BE2C (cell line): ENCODE results near the gene TRAF5. TPM values are rescaled to one million over a fixed set of nuclear protein-coding genes. Genes with fewer than 3 reads are reported as not detected.

Source experiments
- DNase-seq: peaks from one replicate; pipeline ENCODE4 v3.0.0-alpha.2; 2020
- H3K27me3 ChIP-seq: fragments of 250-450 bp; sonication (Bioruptor Pico); 2 replicates; pipeline ENCODE4 v1.5.1; 2020; ENCODE audit warnings: mild to moderate bottlenecking
- H3K36me3 ChIP-seq: fragments of 250-450 bp; sonication (Bioruptor Pico); 2 replicates; pipeline ENCODE4 v1.5.1; 2020; ENCODE audit warnings: mild to moderate bottlenecking
- H3K4me1 ChIP-seq: fragments of 250-450 bp; sonication (Bioruptor Pico); 2 replicates; pipeline ENCODE4 v1.5.1; 2020
- H3K4me3 ChIP-seq: 2 replicates; pipeline ENCODE4 v1.5.1; 2011; ENCODE audit warnings: low read depth, low read length
- H3K9me3 ChIP-seq: fragments of 250-450 bp; sonication (Bioruptor Pico); 2 replicates; pipeline ENCODE4 v1.5.1; 2020
- polyA plus RNA-seq: library from polyadenylated mRNA; unstranded; fragments of >200 nt; gene quantifications from one replicate; pipeline ENCODE4 v1.2.1, GENCODE V29; 2012; ENCODE audit warnings: low read depth, missing spikeins; ENCODE audit not compliant: insufficient read length, insufficient read depth
- TF ChIP-seq, protein P1 (sequence below): IDR thresholded peaks from 2 replicates; pipeline ENCODE4 v1.5.1; 2012; ENCODE audit warnings: mild to moderate bottlenecking, low read depth, low read length

TRAF5 gene, protein sequence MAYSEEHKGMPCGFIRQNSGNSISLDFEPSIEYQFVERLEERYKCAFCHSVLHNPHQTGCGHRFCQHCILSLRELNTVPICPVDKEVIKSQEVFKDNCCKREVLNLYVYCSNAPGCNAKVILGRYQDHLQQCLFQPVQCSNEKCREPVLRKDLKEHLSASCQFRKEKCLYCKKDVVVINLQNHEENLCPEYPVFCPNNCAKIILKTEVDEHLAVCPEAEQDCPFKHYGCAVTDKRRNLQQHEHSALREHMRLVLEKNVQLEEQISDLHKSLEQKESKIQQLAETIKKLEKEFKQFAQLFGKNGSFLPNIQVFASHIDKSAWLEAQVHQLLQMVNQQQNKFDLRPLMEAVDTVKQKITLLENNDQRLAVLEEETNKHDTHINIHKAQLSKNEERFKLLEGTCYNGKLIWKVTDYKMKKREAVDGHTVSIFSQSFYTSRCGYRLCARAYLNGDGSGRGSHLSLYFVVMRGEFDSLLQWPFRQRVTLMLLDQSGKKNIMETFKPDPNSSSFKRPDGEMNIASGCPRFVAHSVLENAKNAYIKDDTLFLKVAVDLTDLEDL
- 10.9 TPM for polyA plus RNA-seq

DNA sequence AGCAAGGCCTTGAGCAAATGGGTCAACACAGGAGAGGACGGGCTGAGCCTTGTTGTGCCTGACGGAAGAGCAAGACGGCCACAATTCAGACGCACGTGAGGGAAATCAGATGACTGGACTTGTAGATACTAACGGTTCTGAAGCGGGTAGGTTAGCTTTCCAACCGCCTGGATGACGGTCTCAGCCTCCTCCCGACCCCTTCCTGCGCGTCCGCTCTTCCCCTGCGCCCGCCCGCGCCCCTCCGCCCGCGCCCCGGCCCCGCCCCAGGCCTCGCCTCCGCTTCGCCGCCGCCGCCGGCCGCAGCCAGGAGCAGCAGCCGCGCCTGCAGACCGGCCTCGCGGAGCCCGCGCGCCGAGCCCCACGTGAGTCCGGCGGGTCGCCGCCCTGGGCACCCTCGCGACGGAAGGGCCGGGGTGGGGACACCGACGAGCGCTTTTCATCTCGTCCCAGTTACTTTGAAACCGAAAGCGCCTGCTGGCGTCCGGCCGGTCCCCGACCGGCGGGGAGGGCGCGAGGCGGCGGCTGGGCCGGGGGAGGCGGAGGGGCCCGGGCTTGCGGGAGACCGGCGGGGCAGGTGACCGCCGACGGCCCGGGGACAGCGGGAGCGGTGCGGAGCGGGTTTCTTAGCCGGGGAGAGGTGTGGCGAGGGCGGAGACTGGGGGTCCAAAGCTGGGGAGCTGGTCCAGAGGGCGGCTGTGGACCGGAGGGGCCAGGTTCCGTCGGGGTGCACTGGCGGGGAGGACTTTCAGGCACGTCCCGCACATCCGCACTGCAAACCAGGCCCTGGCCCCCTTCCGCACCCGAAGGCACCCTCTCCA lies at the start of gene TRAF5:
Gene TRAF5, plus strand, starts transcription at position 306 of the 818 bp plus-strand sequence. CDS start 26,407 bp downstream, outside the sequence.
- H3K36me3 ChIP-seq, result no peaks in the 10 kb centered on the region
- H3K9me3 ChIP-seq, result no peaks in the 10 kb centered on the region
- TF ChIP-seq, protein P1, sequence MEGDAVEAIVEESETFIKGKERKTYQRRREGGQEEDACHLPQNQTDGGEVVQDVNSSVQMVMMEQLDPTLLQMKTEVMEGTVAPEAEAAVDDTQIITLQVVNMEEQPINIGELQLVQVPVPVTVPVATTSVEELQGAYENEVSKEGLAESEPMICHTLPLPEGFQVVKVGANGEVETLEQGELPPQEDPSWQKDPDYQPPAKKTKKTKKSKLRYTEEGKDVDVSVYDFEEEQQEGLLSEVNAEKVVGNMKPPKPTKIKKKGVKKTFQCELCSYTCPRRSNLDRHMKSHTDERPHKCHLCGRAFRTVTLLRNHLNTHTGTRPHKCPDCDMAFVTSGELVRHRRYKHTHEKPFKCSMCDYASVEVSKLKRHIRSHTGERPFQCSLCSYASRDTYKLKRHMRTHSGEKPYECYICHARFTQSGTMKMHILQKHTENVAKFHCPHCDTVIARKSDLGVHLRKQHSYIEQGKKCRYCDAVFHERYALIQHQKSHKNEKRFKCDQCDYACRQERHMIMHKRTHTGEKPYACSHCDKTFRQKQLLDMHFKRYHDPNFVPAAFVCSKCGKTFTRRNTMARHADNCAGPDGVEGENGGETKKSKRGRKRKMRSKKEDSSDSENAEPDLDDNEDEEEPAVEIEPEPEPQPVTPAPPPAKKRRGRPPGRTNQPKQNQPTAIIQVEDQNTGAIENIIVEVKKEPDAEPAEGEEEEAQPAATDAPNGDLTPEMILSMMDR, result no peak
- H3K27me3 ChIP-seq, result no peaks in the 10 kb centered on the region
- peak within 1 kb of the TSS; percentile 86 for H3K4me3 ChIP-seq
- DNase-seq, result peak; percentile 80
- H3K4me1 ChIP-seq, result peaks cover 8% of the 10 kb centered on the region

DNA sequence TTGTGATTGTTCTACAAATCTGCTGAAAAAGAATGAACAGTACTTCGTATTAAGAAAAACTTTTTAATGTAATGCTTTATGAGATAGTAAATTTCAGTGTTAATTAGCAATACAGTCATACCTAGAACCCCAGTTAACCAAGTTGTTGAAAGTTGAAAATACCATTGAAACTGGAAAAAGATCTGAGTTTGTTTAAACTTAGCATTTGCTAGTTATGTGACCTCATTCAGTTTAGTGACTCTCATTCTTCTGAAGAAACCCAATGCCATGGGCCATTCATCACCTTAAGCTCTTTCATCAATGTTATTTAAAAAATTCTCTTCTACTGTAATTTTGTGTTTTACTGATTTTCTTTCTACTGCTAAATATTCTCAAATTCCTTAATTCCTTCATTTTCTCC lies 47.3 kb upstream of the TRAF5 start:
- peaks cover 5% of the 10 kb centered on the region for H3K4me1 ChIP-seq
- TF ChIP-seq, protein P1, result no peak
- peaks cover 58% of the 10 kb centered on the region for H3K36me3 ChIP-seq
- H3K4me3 ChIP-seq, result no peak overlapping the region
- no peak for DNase-seq
- H3K27me3 ChIP-seq, result no peaks in the 10 kb centered on the region
- H3K9me3 ChIP-seq, result no peaks in the 10 kb centered on the region

DNA sequence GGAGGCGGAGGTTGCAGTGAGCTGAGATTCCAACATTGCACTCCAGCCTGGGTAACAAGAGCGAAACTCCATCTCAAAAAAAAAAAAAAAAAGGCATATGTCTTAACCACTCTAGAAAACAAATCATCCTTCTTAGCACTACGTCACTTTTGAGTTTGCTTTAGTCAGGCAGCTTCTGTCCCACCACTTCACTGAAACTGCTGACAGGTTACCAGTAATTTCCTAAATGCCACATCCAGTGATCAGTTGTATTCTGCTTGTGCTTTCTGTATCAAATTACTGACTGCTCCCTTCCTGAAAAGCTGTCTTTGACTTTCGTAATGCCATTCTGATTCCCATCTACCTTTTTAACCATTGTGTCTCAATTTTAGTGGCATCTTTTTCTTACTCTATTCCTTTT lies 45.7 kb upstream of the TRAF5 start:
- Histone ChIP-seq H3K27me3 (no peaks in the 10 kb centered on the region), H3K9me3 (no peaks in the 10 kb centered on the region), H3K4me3 (no peak overlapping the region), H3K36me3 (peaks cover 61% of the 10 kb centered on the region), H3K4me1 (peaks cover 5% of the 10 kb centered on the region)
- TF ChIP-seq, protein P1, result no peak
- no peak for DNase-seq

- no peaks in the 10 kb centered on the region for H3K27me3 ChIP-seq
- DNase-seq, result no peak
- peaks cover 56% of the 10 kb centered on the region for H3K36me3 ChIP-seq
- H3K4me1 ChIP-seq, result no peaks in the 10 kb centered on the region; the same call in 1 of the 2 replicates
- TF ChIP-seq, protein P1, result no peak
- H3K4me3 ChIP-seq, result no peak overlapping the region
- H3K9me3 ChIP-seq, result no peaks in the 10 kb centered on the region
These were observed 45.2 kb upstream of the TRAF5 start for GRCh38 chr1:211281320-211282022.

- TF ChIP-seq, protein P1, result no peak
- Histone ChIP-seq H3K4me1 (no peaks in the 10 kb centered on the region), H3K4me3 (no peak overlapping the region), H3K27me3 (no peaks in the 10 kb centered on the region), H3K9me3 (no peaks in the 10 kb centered on the region), H3K36me3 (peaks cover 53% of the 10 kb centered on the region)
- no peak for DNase-seq
These were observed 44.6 kb upstream of the TRAF5 start for GRCh38 chr1:211282023-211282373.
